Immature natural killer cell (primary cell): Measurements from ENCODE around the gene SCMH1. TPM values are rescaled to one million over a fixed set of nuclear protein-coding genes. Genes with fewer than 3 reads are reported as not detected.
"Not testable (repeated sequence)": the region's sequence is repeated elsewhere in the genome, so short reads cannot be mapped to it uniquely, and the experiment has no call there.

Experiments
- DNase-seq, 3 donors: peaks; one replicate each; pipeline ENCODE4 v3.0.0; 2022; ENCODE audit warnings: mixed read lengths in 1 of 3
- H3K27ac Mint-ChIP-seq, 6 donors: one replicate each; pipeline ENCODE4 v1.8.0; 2020; ENCODE audit warnings: mixed read lengths in 6 of 6, mild to moderate bottlenecking in 5 of 6, inconsistent platforms in 4 of 6, moderate library complexity in 3 of 6
- H3K27me3 Mint-ChIP-seq, 3 donors: one replicate each; pipeline ENCODE4 v1.8.0; 2020 to 2021; ENCODE audit warnings: low read depth in 3 of 3, mild to moderate bottlenecking in 3 of 3, mixed read lengths in 3 of 3, moderate library complexity in 3 of 3, inconsistent platforms in 1 of 3
- H3K36me3 Mint-ChIP-seq, 3 donors: one replicate each; pipeline ENCODE4 v1.8.0; 2020; ENCODE audit warnings: mixed read lengths in 3 of 3, inconsistent platforms in 2 of 3, mild to moderate bottlenecking in 2 of 3
- H3K4me1 Mint-ChIP-seq, 2 donors: one replicate each; pipeline ENCODE4 v1.8.0; 2020; ENCODE audit warnings: inconsistent platforms in 2 of 2, mild to moderate bottlenecking in 2 of 2, mixed read lengths in 2 of 2, moderate library complexity in 1 of 2
- H3K4me3 Mint-ChIP-seq, 5 donors: one replicate each; pipeline ENCODE4 v1.8.0; 2020; ENCODE audit warnings: mild to moderate bottlenecking in 5 of 5, mixed read lengths in 5 of 5, inconsistent platforms in 3 of 5, moderate library complexity in 3 of 5
- H3K9me3 Mint-ChIP-seq, 6 donors: one replicate each; pipeline ENCODE4 v1.8.0; 2020; ENCODE audit warnings: mild to moderate bottlenecking in 6 of 6, mixed read lengths in 6 of 6, inconsistent platforms in 4 of 6, moderate library complexity in 3 of 6
- polyA plus RNA-seq, 3 donors: library from polyadenylated mRNA; unstranded; fragments of 300-500 nt; fragmentation: Illumina TruSeq; gene quantifications; one replicate each; pipeline ENCODE4 v1.2.3, GENCODE V29; 2021

Gene SCMH1
- polyA plus RNA-seq, 3 donors from 2014 or later: 1.3 to 4.8 (median 4.6) TPM

DNA sequence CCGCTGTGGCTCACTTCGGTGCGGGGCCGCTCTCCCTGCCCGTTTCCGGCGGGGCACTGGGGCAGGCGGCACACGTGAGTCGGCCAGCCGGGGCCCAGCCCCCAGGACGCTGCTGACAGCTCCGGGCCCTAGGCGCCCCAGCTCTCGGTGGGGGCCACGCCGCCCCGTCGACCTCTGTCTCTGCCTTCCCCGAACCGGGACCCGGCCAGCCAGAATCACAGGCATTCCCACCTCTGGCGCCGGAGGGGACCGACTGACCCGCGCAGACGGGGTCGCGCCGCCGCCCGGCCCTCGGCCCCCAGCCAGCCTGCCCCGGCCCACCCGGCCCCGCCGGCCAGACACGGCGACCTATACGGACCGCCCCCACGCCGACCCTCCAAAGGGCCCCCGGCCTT is 755 bp downstream of the SCMH1 start:
- Mint-ChIP-seq H3K9me3 (no peaks in the 10 kb centered on the region), H3K27me3 (peaks cover 1 to 10% (median 7%) of the 10 kb centered on the region in 3 donors), H3K36me3 (no peaks in the 10 kb centered on the region), H3K27ac (peak overlapping the region in 5 of 6 donors; percentile 65 to 92 (median 91)), H3K4me3 (peak overlapping the region; percentile 85 to 89 (median 88)), H3K4me1 (peaks cover 18 to 23% of the 10 kb centered on the region in 2 donors)
- peak; percentile 52 to 58 (median 56) for DNase-seq

DNA sequence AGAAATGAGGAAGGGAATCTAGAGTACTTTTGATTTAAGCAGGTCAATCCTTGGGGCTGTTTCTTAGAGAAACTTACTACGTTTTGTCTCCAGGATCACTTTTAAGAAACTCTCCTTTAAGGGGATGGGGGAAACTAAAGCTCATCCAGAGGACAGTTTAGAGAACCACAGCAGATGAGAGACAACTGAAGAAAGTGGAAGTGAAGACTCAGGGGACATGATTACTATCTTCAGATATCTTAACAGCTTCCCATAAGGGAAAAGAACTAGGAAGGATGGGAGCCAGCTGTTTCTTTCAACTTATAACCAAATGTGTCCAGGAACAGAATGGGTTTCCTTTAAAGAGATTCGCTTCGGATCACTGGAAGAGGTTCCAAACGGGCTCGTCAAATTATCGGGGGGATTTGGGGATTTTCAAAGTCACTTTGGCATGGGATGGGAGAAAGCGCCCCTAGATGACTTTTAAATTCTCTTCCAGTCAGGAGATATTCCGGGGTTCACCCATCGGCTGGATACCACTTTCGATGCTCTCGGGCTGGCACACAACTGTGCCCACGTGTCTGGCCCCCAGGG is 1.2 kb downstream of the SCMH1 start:
- Mint-ChIP-seq H3K27me3 (peaks cover 1 to 10% (median 7%) of the 10 kb centered on the region in 3 donors), H3K9me3 (no peaks in the 10 kb centered on the region), H3K4me3 (peak overlapping the region; percentile 85 to 89 (median 88)), H3K4me1 (peaks cover 18 to 23% of the 10 kb centered on the region in 2 donors), H3K27ac (peak overlapping the region; percentile 65 to 92 (median 90)), H3K36me3 (no peaks in the 10 kb centered on the region)
- peak in 1 of 3 donors; percentile 5 for DNase-seq

DNA sequence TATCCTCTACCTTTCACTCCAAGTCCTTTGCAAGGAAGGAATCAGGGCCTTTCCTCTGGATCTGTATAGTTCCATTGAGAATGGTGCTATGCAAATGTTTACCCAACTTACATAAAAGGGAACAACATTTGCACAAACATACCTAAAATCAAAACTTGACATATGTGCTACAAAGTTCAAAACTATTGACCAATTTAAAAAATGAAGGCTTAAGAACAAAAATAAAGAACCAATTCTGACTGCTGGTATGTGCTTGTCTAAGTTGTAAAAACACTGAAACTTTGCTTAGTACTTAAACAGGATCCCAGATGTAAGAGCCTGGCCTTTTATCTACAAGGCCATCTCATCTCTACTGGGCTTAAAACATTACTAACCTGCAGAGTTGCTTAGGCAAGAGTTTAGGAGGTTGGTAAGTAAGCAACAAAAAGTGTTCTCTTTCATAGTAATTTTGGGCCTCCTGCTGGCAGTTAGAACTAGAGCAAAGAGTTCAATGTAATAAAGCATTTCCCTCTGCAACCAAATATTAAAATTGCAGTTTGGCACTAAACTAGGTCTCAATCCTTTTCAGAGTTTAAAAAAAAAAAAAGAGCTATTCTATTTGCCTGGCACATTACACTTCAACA is 2.0 kb downstream of the SCMH1 start:
- peaks cover 18 to 23% of the 10 kb centered on the region in 2 donors for H3K4me1 Mint-ChIP-seq
- H3K4me3 Mint-ChIP-seq: peak overlapping the region in 4 of 5 donors; percentile 86 to 89 (median 88)
- H3K27me3 Mint-ChIP-seq: peaks cover 1 to 10% (median 7%) of the 10 kb centered on the region in 3 donors
- no peaks in the 10 kb centered on the region for H3K9me3 Mint-ChIP-seq
- no peaks in the 10 kb centered on the region for H3K36me3 Mint-ChIP-seq
- DNase-seq: peak in 1 of 3 donors; percentile 16
- H3K27ac Mint-ChIP-seq: peak overlapping the region in 5 of 6 donors; percentile 65 to 92 (median 90)

- DNase-seq: no peak
- no peak overlapping the region for H3K27ac Mint-ChIP-seq
- H3K4me3 Mint-ChIP-seq: no peak overlapping the region
These were observed 3.7 kb downstream of the SCMH1 start for GRCh38 chr1:41238311-41238988.

DNA sequence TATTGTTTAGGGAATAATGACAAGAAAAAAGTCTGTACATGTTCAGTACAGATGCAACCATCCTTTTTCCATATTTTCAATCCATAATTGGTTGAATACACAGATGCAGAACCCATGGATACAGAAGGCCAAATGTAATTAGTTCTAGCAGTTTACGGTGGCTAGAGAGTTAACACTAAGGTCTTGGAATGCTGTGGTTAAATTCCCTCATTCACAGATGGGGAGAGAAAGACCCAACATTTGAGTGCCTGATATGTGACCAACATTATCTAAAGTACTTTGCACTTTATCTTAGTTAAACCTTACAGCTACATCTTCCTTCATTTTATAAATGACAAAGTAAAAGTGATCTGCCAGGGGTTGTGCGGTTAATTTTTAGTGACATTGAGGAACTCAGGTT is 5.3 kb downstream of the SCMH1 start:
- H3K27ac Mint-ChIP-seq: no peak overlapping the region
- no peak for DNase-seq
- H3K4me1 Mint-ChIP-seq: peaks cover 7 to 12% of the 10 kb centered on the region in 2 donors
- no peaks in the 10 kb centered on the region for H3K36me3 Mint-ChIP-seq
- no peak overlapping the region for H3K4me3 Mint-ChIP-seq
- peaks cover 0 to 4% (median 1%) of the 10 kb centered on the region in 3 donors for H3K27me3 Mint-ChIP-seq
- no peaks in the 10 kb centered on the region for H3K9me3 Mint-ChIP-seq

More at GRCh38 chr1:41238311-41238988, 3.7 kb downstream of the SCMH1 start:
- Mint-ChIP-seq H3K9me3 (no peaks in the 10 kb centered on the region), H3K27me3 (peaks cover 1 to 8% (median 4%) of the 10 kb centered on the region in 3 donors), H3K4me1 (peaks cover 16 to 21% of the 10 kb centered on the region in 2 donors), H3K36me3 (no peaks in the 10 kb centered on the region)

DNA sequence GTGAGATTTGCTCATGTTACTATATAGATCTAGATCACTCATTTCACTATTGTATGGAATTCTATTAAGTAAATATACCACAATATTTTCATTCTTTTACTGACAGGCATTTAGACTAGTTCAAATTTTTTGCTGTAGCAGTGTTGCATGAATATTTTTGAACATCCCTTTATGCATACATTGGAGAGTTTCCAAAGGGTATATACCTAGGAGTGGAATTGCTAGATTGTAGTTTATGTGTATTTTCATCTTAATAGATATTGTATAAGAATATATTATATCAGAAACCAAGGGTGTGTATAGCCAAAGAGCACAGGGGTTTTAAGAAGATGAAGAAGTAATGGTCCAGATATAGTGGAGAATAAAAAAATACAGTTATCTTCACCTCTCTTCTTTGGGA is 6.2 kb downstream of the SCMH1 start:
- Mint-ChIP-seq H3K4me1 (peaks cover 4 to 9% of the 10 kb centered on the region in 2 donors), H3K9me3 (no peaks in the 10 kb centered on the region), H3K4me3 (no peak overlapping the region), H3K27ac (no peak overlapping the region), H3K27me3 (peaks cover 0 to 3% (median 0%) of the 10 kb centered on the region in 3 donors), H3K36me3 (no peaks in the 10 kb centered on the region)
- DNase-seq: no peak

GRCh38 chr1:41233708-41234107 is 8.4 kb downstream of the SCMH1 start:
- Mint-ChIP-seq H3K4me3 (no peak overlapping the region), H3K4me1 (no peaks in the 10 kb centered on the region), H3K9me3 (no peaks in the 10 kb centered on the region), H3K27ac (no peak overlapping the region), H3K27me3 (no peaks in the 10 kb centered on the region), H3K36me3 (no peaks in the 10 kb centered on the region)
- DNase-seq: no peak

DNA sequence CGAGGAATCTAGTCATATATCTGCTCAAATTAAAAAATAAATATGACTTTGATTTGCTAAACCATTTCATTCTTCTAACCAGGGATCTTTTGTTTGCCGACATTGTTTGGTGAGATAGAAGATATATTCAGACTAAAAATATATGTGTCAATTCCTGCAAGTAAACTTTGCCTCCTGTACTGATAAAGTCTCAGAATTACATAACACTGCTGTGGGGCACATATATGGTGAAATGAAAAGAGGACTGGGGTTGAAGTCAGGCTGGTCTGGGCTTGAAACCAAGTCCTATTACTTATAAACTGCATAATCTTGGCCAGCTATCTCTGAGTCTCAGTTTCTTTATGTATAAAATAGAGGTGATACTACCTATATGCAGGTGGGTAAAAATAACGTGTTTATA is 9.8 kb downstream of the SCMH1 start:
- Mint-ChIP-seq H3K4me1 (peaks cover 0 to 3% of the 10 kb centered on the region in 2 donors), H3K9me3 (no peaks in the 10 kb centered on the region), H3K36me3 (no peaks in the 10 kb centered on the region), H3K4me3 (no peak overlapping the region), H3K27me3 (no peaks in the 10 kb centered on the region), H3K27ac (no peak overlapping the region)
- no peak for DNase-seq

- H3K9me3 Mint-ChIP-seq: no peaks in the 10 kb centered on the region
- no peak for DNase-seq
- H3K27me3 Mint-ChIP-seq: peaks cover 0 to 3% (median 0%) of the 10 kb centered on the region in 3 donors
- H3K4me1 Mint-ChIP-seq: peaks cover 0 to 5% of the 10 kb centered on the region in 2 donors
- H3K27ac Mint-ChIP-seq: no peak overlapping the region
- H3K4me3 Mint-ChIP-seq: no peak overlapping the region
- no peaks in the 10 kb centered on the region for H3K36me3 Mint-ChIP-seq
These were observed 11.4 kb downstream of the SCMH1 start for GRCh38 chr1:41230656-41231055.

GRCh38 chr1:41229219-41229618 is 12.9 kb downstream of the SCMH1 start:
- not testable (repeated sequence) for H3K4me1 Mint-ChIP-seq, H3K36me3 Mint-ChIP-seq, H3K27ac Mint-ChIP-seq

GRCh38 chr1:41226815-41227434 is 15.2 kb downstream of the SCMH1 start:
- H3K27me3 Mint-ChIP-seq: peaks cover 0 to 3% (median 0%) of the 10 kb centered on the region in 3 donors
- no peak for DNase-seq
- peaks cover 0 to 4% (median 0%) of the 10 kb centered on the region in 3 donors for H3K36me3 Mint-ChIP-seq
- peaks cover 0 to 5% of the 10 kb centered on the region in 2 donors for H3K4me1 Mint-ChIP-seq
- no peaks in the 10 kb centered on the region for H3K9me3 Mint-ChIP-seq
- H3K4me3 Mint-ChIP-seq: no peak overlapping the region
- no peak overlapping the region for H3K27ac Mint-ChIP-seq

More at GRCh38 chr1:41229219-41229618, 12.9 kb downstream of the SCMH1 start:
- DNase-seq, H3K27me3 Mint-ChIP-seq, H3K9me3 Mint-ChIP-seq, H3K4me3 Mint-ChIP-seq: not testable (repeated sequence)

DNA sequence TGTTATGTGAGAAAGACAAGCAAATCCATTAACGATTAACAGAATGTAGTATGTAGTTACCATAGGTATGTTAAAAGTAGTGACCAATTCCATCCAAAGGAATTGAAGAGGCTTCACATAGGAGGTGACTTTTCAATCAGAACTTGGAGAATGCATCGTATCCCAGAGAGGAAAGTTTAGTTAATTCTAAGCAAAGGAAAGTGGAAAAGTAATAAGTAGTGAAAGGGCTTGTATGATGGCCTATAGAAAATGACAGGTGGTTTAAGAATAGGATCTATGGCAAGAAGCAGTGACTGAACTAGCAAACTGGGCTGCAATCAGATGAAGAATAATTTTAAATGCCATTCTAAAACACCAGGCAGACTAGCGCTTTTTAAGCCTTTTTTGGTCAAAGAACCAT is 16.6 kb downstream of the SCMH1 start:
- no peaks in the 10 kb centered on the region for H3K9me3 Mint-ChIP-seq

DNA sequence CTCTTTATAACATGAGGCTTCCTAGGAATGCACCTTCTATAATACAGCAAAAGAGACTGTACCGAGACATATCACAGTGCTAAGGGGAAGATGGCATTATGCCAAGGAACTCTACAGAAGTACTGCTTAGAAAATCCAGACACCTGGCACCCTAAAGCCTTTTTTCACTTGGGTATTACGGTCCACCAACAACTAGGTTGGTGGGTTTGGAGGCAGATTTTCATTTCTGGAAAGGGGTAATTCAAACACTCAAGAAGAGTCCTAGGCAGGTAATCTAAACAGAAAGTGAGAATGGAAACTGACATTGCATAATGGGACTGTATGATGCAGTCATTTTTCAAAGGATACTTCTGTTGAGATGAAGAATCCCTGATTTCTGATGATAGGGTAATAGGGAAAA is 19.6 kb downstream of the SCMH1 start:
- H3K27me3 Mint-ChIP-seq: peaks cover 0 to 3% (median 2%) of the 10 kb centered on the region in 3 donors
- peaks cover 8 to 20% (median 8%) of the 10 kb centered on the region in 3 donors for H3K36me3 Mint-ChIP-seq
- DNase-seq: no peak
- peaks cover 0 to 10% (median 1%) of the 10 kb centered on the region in 6 donors for H3K9me3 Mint-ChIP-seq
- H3K4me3 Mint-ChIP-seq: no peak overlapping the region
- peaks cover 3 to 11% of the 10 kb centered on the region in 2 donors for H3K4me1 Mint-ChIP-seq
- no peak overlapping the region for H3K27ac Mint-ChIP-seq

More for the DNA sequence above, 16.6 kb downstream of the SCMH1 start:
- Mint-ChIP-seq H3K36me3 (peaks cover 0 to 5% (median 0%) of the 10 kb centered on the region in 3 donors), H3K27me3 (peaks cover 0 to 3% (median 0%) of the 10 kb centered on the region in 3 donors), H3K4me1 (peaks cover 0 to 5% of the 10 kb centered on the region in 2 donors), H3K4me3 (no peak overlapping the region), H3K27ac (no peak overlapping the region)
- no peak for DNase-seq
